ENCODE measurements around the gene DOK6.

GRCh38 chr18:69770238-69770637, 369.6 kb downstream of the DOK6 start:
- TF ChIP-seq POLR2A (IDR thresholded peaks at IDR 0.05; ENCODE audit: low read length) (no peak), GATA1 (IDR thresholded peaks at IDR 0.05; ENCODE audit: low read depth, low read length) (no peak)

Measured in erythroblast (primary cell).